KOPT-K1 (cell line): ENCODE data around the gene COA6.
A peak's percentile ranks its signal among the peaks of the same experiment; 100 is the strongest.

ENCODE experiments used
- H3K27ac ChIP-seq: fragments of 200-600 bp; sonication (generic); 2 replicates; pipeline ENCODE4 v1.5.1; 2016; ENCODE audit warnings: antibody characterized with exemption, mild to moderate bottlenecking, low read depth, low read length; ENCODE audit not compliant: poor library complexity, severe bottlenecking
- H3K36me3 ChIP-seq: fragments of 200-600 bp; sonication (generic); 2 replicates; pipeline ENCODE4 v1.5.1; 2017; ENCODE audit warnings: antibody characterized with exemption, mild to moderate bottlenecking, low read length, moderate library complexity; ENCODE audit not compliant: insufficient read depth
- H3K9me3 ChIP-seq: fragments of 200-600 bp; sonication (generic); 2 replicates; pipeline ENCODE4 v1.5.1; 2017; ENCODE audit warnings: antibody characterized with exemption, low read length, mild to moderate bottlenecking; ENCODE audit not compliant: insufficient read depth, poor library complexity, severe bottlenecking

The COA6 gene, protein sequence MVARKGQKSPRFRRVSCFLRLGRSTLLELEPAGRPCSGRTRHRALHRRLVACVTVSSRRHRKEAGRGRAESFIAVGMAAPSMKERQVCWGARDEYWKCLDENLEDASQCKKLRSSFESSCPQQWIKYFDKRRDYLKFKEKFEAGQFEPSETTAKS

DNA sequence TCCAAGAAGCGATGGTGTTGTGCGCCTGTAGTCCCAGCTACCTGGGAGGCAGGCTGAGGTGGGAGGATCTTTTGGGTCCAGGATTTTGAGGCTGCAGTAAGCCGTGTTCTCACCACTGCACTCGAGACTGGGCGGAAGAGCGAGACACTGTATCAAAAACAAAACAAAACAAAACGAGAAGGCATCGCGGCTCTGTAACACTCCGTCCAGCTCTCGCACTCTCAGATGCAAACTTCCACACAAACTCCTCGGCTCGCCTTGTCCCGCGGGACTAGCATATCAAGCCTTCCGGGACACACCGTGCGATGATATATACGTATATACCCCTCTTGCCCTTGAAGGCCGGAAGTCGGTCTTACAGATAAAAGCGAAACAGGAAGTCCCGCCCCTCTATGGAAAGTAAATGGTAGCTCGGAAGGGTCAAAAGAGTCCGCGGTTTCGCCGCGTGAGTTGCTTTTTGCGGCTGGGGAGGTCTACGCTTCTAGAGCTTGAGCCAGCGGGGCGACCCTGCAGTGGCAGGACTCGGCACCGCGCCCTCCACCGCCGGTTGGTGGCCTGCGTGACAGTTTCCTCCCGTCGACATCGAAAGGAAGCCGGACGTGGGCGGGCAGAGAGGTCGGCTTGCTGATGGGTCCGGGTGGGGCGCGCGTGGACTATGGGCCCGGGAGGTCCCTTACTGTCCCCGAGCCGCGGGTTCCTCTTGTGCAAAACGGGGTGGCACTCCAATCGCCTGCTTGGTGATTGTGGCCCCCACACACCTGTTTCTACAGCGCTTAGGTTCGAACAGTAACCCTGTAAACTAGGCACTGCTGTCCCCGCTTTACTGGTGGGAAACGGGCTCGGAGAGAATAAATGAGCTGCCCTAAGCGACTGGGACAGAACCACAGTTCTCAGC, at the start of gene COA6:
COA6 (plus strand) TSS at position 393 of the 895 bp plus-strand sequence; CDS start at position 404, 11 bp downstream.
- H3K36me3 ChIP-seq = peaks cover 32% of the 10 kb centered on the region
- no peaks in the 10 kb centered on the region for H3K9me3 ChIP-seq
- H3K27ac ChIP-seq = peak within 1 kb of the TSS; percentile 90

DNA sequence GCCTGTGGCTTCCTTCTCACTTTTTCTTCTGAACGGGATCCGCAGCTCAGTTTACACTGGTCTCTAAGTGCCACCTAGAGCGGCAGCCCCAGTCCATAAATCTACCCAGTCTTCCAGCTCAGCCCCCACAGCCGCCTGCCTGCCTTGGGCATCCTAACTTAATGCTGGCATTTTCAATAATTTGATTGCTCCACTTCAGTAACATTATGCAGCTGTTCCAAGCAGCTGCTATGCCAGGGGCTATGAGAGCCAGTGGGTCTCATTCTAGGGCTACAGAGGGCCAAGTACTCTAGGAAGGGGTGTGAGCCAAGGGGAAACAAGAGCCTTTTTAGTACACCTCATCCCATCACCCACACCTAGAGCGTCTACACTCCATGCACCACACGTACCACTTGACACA, 48.4 kb upstream of the COA6 start:
- Histone ChIP-seq H3K36me3 (no peaks in the 10 kb centered on the region), H3K9me3 (no peaks in the 10 kb centered on the region), H3K27ac (no peak overlapping the region)

DNA sequence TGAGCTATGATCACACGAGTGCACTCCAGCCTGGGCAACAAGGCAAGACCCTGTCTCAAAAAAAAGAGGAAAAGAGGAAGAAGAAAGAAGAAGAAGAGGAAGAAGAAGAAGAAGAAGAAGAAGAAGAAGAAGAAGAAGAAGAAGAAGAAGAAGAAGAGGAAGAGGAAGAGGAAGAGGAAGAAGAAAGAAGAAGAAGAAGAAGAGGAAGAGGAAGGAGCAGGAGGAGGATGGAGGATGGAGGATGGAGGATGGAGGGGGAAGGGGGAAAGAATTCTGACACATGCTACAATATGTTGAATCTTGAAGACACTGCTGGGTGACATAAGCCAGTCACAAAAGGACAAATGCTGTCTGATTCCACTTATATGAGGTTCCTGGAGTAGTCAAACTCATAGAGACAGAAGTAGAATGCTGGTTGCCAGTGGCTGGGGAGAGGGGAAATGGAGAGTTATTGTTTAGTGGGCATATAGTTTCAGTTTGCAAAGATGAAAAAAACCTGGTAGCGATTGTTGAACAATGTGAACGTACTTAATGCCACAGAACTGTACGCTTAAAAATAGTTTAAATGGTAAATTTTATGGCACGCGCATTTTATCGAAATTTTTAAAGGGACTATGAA, 47.3 kb upstream of the COA6 start:
- Histone ChIP-seq H3K27ac (peak overlapping the region; percentile 46), H3K9me3 (no peaks in the 10 kb centered on the region), H3K36me3 (no peaks in the 10 kb centered on the region)

DNA sequence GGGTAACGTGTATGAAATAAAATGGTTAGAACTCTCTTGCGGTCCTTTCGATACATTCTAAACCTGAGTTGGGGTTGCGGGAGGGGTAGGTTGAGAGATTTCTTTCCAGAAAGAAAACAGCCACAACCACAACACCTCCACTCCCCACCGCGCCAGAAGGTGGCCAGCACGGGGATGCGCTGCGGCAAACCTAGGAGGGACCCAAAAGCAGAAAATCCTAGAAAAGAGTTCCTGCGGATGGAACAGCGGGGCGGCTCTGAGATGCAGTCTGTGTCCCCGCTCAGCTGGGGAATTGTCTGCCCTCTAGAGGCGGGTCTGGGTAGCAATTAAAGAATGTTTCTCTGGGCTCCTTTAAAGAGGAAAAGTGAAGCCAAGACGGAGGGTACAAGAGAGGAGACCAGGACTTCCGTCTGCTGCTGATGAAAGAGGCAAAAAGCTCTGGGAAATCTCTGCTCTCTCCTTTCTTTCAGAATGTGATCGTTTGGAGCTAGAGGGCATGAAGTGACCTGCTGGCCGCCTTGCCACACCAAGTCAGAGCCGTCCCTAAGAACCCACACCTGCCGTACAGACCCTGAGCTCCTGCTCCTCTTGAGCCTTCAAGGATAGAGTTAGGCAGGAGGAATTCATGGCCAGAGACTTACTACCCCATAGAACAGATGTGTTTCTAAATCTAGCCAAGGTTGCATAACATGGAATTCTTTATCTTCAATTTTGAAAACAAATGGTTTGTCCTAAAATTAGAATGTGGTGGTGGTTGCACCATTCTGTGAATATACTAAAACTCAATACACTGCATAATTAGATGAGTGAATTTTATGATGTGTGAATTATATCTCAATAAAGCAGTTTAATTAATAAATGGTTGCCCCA, 46.5 kb upstream of the COA6 start:
- Histone ChIP-seq H3K36me3 (no peaks in the 10 kb centered on the region), H3K27ac (peak overlapping the region; percentile 46)

DNA sequence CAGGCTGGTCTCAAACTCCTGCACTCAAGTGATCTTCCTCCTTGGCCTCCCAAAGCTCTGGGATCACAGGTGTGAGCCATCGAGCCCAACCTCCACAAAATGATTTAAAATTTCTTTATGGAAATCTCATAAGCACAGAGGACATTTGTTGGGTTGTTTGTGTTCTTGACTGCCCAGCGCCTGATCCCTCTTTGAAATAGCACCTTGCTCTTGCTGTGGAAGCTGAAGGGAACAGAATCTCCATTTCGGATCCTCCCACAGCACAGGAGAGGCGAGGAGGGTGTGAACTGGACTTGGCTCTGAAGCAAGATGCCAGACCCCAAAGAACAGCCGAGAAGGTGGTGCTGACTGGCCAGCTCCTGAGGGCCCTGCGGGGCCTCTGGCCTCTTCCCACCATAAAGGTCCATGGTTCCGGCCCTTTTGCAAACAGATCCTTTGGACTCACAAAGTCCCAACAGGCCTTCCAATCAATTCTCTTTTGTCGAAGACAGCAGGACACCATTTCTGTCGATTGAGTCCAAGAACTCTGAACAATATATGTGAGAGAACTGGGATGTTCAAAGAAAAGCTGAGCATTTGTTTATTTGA, 45.6 kb upstream of the COA6 start:
- Histone ChIP-seq H3K9me3 (no peaks in the 10 kb centered on the region), H3K27ac (no peak overlapping the region), H3K36me3 (no peaks in the 10 kb centered on the region)

More for the DNA sequence above, 46.5 kb upstream of the COA6 start:
- H3K9me3 ChIP-seq = no peaks in the 10 kb centered on the region

DNA sequence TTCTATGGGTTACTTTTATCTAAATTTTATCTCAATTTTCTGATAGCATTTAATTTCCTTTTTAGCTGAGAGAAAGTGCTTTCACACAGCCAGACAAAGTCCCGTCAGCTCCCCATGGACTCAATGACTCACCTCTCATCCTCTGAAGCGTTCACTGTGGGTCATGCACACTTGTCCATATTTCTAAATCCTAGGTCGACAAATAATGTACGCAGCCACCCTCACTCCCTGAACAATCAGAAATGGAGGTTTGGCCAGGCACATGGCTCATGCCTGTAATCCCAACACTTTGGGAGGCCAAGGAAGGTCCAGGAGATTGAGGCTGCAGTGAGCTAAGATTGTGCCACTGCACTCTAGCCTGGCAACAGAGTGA, 42.4 kb upstream of the COA6 start:
- H3K9me3 ChIP-seq = peaks cover 6% of the 10 kb centered on the region
- no peak overlapping the region for H3K27ac ChIP-seq
- H3K36me3 ChIP-seq = no peaks in the 10 kb centered on the region

DNA sequence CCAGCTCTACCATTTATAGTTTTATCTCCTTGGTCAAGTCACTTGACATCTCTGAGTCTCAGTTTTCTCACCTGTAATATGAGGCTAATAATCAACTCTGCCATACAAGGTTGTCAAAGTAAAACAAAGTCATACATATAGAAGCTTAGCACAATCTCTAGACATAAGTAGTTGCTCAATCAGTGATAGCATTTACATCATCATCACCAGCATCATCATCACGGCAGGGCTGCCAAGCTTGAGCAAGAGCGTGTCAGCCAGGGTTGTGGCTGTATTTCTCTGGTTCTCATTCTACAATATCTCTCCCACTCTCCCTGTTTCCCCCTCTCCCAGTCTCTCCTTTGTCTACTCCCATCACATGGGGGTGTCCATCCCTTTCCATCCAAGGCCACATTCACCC, 41.7 kb upstream of the COA6 start:
- Histone ChIP-seq H3K36me3 (no peaks in the 10 kb centered on the region), H3K9me3 (peaks cover 12% of the 10 kb centered on the region), H3K27ac (no peak overlapping the region)

DNA sequence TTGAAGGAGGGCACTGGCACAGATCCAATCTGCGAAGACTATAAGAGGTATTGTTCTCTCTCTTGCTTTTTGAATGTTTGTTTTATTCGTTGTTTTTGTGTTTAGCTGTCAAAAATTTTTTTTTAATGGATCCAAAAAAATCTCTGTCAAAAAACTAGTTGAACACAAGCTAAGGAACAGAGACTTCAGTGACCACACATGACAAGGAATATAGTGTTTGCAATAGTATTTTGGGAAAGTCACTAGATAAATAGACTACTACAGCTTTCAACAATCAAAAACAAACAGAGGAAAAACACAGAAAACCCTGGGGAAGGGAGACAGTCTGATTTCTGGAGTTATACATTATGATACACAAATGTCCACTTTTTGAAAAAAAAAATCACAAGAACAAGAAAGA, 36.9 kb upstream of the COA6 start:
- no peaks in the 10 kb centered on the region for H3K36me3 ChIP-seq
- H3K9me3 ChIP-seq = peaks cover 32% of the 10 kb centered on the region
- no peak overlapping the region for H3K27ac ChIP-seq

DNA sequence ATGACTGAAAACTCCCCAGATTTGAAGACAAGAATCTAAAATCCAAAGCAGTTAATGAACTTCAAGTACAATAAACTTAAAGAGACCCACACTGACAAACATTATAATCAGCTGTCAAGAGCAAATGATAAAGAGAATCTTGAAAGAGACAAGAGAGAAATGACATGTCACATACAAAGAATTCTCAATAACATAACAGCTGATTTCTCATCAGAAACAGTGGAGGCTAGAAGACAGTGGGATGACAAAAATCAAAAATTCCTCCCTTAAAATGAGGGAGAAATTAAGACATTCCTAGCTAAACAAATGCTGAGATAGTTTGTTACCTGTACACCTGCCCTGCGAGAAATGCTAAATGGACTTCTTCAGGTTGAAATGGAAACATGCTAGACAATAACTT, 36.0 kb upstream of the COA6 start:
- Histone ChIP-seq H3K36me3 (no peaks in the 10 kb centered on the region), H3K9me3 (peaks cover 32% of the 10 kb centered on the region), H3K27ac (no peak overlapping the region)

DNA sequence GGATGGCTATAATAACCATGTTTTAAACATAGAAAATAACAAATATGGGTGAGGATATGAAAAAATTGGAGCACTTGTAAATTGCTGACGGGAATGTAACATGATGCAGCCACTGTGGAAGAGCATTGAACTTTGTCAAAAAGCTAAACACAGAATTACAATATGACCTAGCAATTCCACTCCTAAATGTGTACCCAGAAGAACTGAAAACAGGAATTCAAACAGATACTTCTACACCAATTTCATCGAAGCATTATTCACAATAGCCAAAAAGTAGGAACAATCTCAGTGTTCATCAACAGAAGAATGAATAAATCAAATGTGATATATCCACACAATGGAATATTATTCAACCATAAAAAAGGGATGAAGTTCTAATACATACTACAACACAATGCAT, 32.7 kb upstream of the COA6 start:
- no peaks in the 10 kb centered on the region for H3K36me3 ChIP-seq
- peaks cover 27% of the 10 kb centered on the region for H3K9me3 ChIP-seq
- H3K27ac ChIP-seq = no peak overlapping the region

DNA sequence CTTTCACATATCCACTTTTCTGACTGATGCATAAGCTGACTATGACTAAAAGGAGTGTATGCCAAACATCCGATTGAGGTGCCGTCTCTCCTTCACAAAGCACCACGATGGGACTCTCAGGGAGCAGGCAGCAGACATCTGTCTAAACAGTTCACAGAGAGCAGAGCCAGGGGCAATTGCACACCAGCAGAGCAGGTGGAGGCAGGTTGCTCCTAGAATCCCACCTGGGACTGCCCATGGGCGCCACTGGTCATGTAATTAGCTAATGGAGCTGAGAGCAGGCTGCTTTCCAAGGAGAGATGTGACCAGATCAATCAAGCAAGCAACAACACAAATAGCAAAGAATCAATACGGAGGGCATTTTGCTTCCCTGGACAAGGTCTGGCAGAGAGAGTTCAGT, 30.5 kb upstream of the COA6 start:
- Histone ChIP-seq H3K36me3 (no peaks in the 10 kb centered on the region), H3K27ac (no peak overlapping the region), H3K9me3 (peaks cover 11% of the 10 kb centered on the region)

DNA sequence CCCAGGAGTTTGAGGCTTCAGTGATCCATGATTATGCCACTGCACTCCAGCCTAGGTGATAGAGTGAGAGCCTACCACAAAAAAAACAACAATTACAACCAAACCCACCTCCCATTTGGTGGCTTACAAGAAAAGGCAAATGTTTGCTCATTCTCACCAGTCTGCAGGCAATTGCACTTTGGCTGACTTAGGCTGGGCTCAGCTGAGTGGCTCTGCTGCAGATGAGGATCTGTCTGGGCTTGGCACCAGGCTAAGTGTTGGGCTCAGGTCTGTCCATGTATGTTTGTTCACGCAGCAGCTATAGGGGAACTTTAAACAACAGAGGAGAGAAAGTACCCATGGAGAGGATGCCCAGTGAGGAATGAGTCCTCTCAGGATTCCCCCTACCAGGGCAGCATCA, 28.0 kb upstream of the COA6 start:
- Histone ChIP-seq H3K27ac (no peak overlapping the region), H3K9me3 (peaks cover 5% of the 10 kb centered on the region), H3K36me3 (no peaks in the 10 kb centered on the region)

DNA sequence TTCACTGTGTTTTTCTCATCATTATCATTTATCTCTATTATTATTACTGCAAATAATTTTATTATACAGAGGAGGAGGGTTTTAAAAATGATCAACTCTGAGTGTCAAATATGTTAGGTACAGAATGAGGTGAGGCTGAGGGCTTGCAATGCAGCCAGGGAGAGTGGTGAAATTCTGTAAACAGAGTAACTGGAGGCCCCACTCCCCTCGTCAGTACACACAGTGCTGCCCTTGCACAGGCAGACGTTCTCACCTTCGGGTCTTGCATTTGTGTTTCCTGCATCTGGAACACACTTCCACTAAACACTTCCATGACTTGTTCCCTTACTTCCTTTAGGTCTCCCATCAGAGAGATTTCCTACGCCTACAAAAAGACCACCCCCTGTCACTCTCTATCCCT, 24.3 kb upstream of the COA6 start:
- no peaks in the 10 kb centered on the region for H3K9me3 ChIP-seq

DNA sequence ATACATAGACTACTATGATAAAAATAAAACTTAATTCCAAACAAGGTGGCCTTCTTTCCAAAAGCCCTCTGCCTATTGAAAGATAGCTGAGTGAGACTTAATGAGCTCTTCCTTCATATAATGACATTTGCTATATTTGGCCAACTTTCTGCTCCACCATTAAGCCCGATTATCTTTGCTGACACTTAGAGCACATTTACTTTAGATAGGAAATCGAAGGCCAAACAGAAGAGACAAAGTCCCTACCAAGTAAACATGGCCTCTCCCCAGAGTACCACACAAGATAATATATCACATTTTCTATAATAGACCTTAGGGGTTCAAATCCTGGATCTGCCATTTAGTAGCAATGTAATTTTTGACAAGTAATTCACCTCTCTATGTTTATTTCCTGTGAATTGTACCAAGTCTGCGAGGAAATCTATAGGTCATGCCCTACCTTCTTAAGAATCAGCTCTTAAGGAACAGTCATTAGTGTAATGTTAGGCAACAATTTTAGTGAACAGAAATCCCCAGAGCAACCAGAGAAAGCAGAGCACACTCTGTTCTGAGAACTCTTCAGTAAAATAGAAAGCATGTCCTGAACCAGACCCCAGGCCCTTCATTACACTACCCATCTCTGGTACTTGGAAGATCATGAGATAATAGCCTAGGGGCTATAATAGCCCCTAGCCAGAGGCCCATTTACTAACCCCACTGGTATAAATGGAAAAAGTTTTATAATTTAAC, 17.3 kb upstream of the COA6 start:
- no peaks in the 10 kb centered on the region for H3K9me3 ChIP-seq
- H3K36me3 ChIP-seq = no peaks in the 10 kb centered on the region
- no peak overlapping the region for H3K27ac ChIP-seq

More for the DNA sequence above, 24.3 kb upstream of the COA6 start:
- H3K36me3 ChIP-seq = no peaks in the 10 kb centered on the region
- no peak overlapping the region for H3K27ac ChIP-seq
